ENCODE data around the gene PIK3CA.
A peak's percentile ranks its signal among the peaks of the same experiment; 100 is the strongest.
"Not testable (repeated sequence)": the region's sequence is repeated elsewhere in the genome, so short reads cannot be mapped to it uniquely, and the experiment has no call there.

Gene PIK3CA

GRCh38 chr3:179147873-179148615 lies at the start of gene PIK3CA:
Gene PIK3CA, plus strand, starts transcription at chr3:179148357. Its CDS starts 50,469 bp downstream, at chr3:179198826.
- H3K9ac ChIP-seq (ENCODE audit: low read depth in 1 of 2, low read length in 2 of 2): peak within 1 kb of the TSS; percentile 84 to 90
- no peaks in the 10 kb centered on the region for H3K27me3 ChIP-seq (ENCODE audit: control insufficient read depth in 1 of 2, insufficient read depth in 2 of 2, low read length in 2 of 2)
- H3K4me1 ChIP-seq (ENCODE audit: control insufficient read depth in 1 of 2, insufficient read depth in 2 of 2, low read length in 2 of 2): peaks cover 9 to 19% of the 10 kb centered on the region in 2 donors
- H3K27ac ChIP-seq (ENCODE audit: low read depth, low read length): peak within 1 kb of the TSS; percentile 86
- peak within 1 kb of the TSS; percentile 92 to 97 for H3K4me3 ChIP-seq (ENCODE audit: low read depth in 1 of 2, low read length in 2 of 2)
- H3K9me3 ChIP-seq (ENCODE audit: control insufficient read depth in 1 of 2, low read length in 2 of 2): no peaks in the 10 kb centered on the region
- H3K36me3 ChIP-seq (ENCODE audit: control insufficient read depth in 1 of 2, insufficient read depth in 2 of 2, low read length in 2 of 2): no peaks in the 10 kb centered on the region

GRCh38 chr3:179098388-179099077 lies 49.6 kb upstream of the PIK3CA start:
- Histone ChIP-seq H3K4me3 (ENCODE audit: low read depth in 1 of 2, low read length in 2 of 2) (peak overlapping the region in 1 of 2 donors; percentile 23), H3K27me3 (ENCODE audit: control insufficient read depth in 1 of 2, insufficient read depth in 2 of 2, low read length in 2 of 2) (no peaks in the 10 kb centered on the region)

GRCh38 chr3:179100652-179101051 lies 47.5 kb upstream of the PIK3CA start:
- Histone ChIP-seq H3K4me3 (ENCODE audit: low read depth in 1 of 2, low read length in 2 of 2) (no peak overlapping the region), H3K27me3 (ENCODE audit: control insufficient read depth in 1 of 2, insufficient read depth in 2 of 2, low read length in 2 of 2) (no peaks in the 10 kb centered on the region), H3K9me3 (ENCODE audit: control insufficient read depth in 1 of 2, low read length in 2 of 2) (no peaks in the 10 kb centered on the region), H3K9ac (ENCODE audit: low read depth in 1 of 2, low read length in 2 of 2) (no peak overlapping the region), H3K27ac (ENCODE audit: low read depth, low read length) (no peak overlapping the region), H3K4me1 (ENCODE audit: control insufficient read depth in 1 of 2, insufficient read depth in 2 of 2, low read length in 2 of 2) (no peaks in the 10 kb centered on the region), H3K36me3 (ENCODE audit: control insufficient read depth in 1 of 2, insufficient read depth in 2 of 2, low read length in 2 of 2) (no peaks in the 10 kb centered on the region)

More at GRCh38 chr3:179098388-179099077, 49.6 kb upstream of the PIK3CA start:
- H3K27ac ChIP-seq (ENCODE audit: low read depth, low read length): no peak overlapping the region
- H3K9ac ChIP-seq (ENCODE audit: low read depth in 1 of 2, low read length in 2 of 2): no peak overlapping the region
- no peaks in the 10 kb centered on the region for H3K4me1 ChIP-seq (ENCODE audit: control insufficient read depth in 1 of 2, insufficient read depth in 2 of 2, low read length in 2 of 2)
- no peaks in the 10 kb centered on the region for H3K36me3 ChIP-seq (ENCODE audit: control insufficient read depth in 1 of 2, insufficient read depth in 2 of 2, low read length in 2 of 2)
- H3K9me3 ChIP-seq (ENCODE audit: control insufficient read depth in 1 of 2, low read length in 2 of 2): no peaks in the 10 kb centered on the region

GRCh38 chr3:179105881-179106280 lies 42.3 kb upstream of the PIK3CA start:
- Histone ChIP-seq H3K4me1 (ENCODE audit: control insufficient read depth in 1 of 2, insufficient read depth in 2 of 2, low read length in 2 of 2) (no peaks in the 10 kb centered on the region), H3K4me3 (ENCODE audit: low read depth in 1 of 2, low read length in 2 of 2) (no peak overlapping the region), H3K9me3 (ENCODE audit: control insufficient read depth in 1 of 2, low read length in 2 of 2) (no peaks in the 10 kb centered on the region), H3K27me3 (ENCODE audit: control insufficient read depth in 1 of 2, insufficient read depth in 2 of 2, low read length in 2 of 2) (no peaks in the 10 kb centered on the region), H3K36me3 (ENCODE audit: control insufficient read depth in 1 of 2, insufficient read depth in 2 of 2, low read length in 2 of 2) (no peaks in the 10 kb centered on the region), H3K9ac (ENCODE audit: low read depth in 1 of 2, low read length in 2 of 2) (no peak overlapping the region), H3K27ac (ENCODE audit: low read depth, low read length) (no peak overlapping the region)

- no peaks in the 10 kb centered on the region for H3K27me3 ChIP-seq (ENCODE audit: control insufficient read depth in 1 of 2, insufficient read depth in 2 of 2, low read length in 2 of 2)
- H3K27ac ChIP-seq (ENCODE audit: low read depth, low read length): no peak overlapping the region
- H3K4me1 ChIP-seq (ENCODE audit: control insufficient read depth in 1 of 2, insufficient read depth in 2 of 2, low read length in 2 of 2): no peaks in the 10 kb centered on the region
- no peak overlapping the region for H3K4me3 ChIP-seq (ENCODE audit: low read depth in 1 of 2, low read length in 2 of 2)
- H3K9me3 ChIP-seq (ENCODE audit: control insufficient read depth in 1 of 2, low read length in 2 of 2): no peaks in the 10 kb centered on the region
- no peaks in the 10 kb centered on the region for H3K36me3 ChIP-seq (ENCODE audit: control insufficient read depth in 1 of 2, insufficient read depth in 2 of 2, low read length in 2 of 2)
- H3K9ac ChIP-seq (ENCODE audit: low read depth in 1 of 2, low read length in 2 of 2): no peak overlapping the region
These were observed 40.5 kb upstream of the PIK3CA start for GRCh38 chr3:179107617-179108016.

GRCh38 chr3:179108086-179108485 lies 40.1 kb upstream of the PIK3CA start:
- Histone ChIP-seq H3K4me1 (ENCODE audit: control insufficient read depth in 1 of 2, insufficient read depth in 2 of 2, low read length in 2 of 2) (no peaks in the 10 kb centered on the region), H3K27me3 (ENCODE audit: control insufficient read depth in 1 of 2, insufficient read depth in 2 of 2, low read length in 2 of 2) (peaks cover 0 to 4% of the 10 kb centered on the region in 2 donors), H3K9me3 (ENCODE audit: control insufficient read depth in 1 of 2, low read length in 2 of 2) (no peaks in the 10 kb centered on the region), H3K4me3 (ENCODE audit: low read depth in 1 of 2, low read length in 2 of 2) (no peak overlapping the region), H3K27ac (ENCODE audit: low read depth, low read length) (no peak overlapping the region), H3K36me3 (ENCODE audit: control insufficient read depth in 1 of 2, insufficient read depth in 2 of 2, low read length in 2 of 2) (no peaks in the 10 kb centered on the region), H3K9ac (ENCODE audit: low read depth in 1 of 2, low read length in 2 of 2) (no peak overlapping the region)

- no peak overlapping the region for H3K4me3 ChIP-seq (ENCODE audit: low read depth in 1 of 2, low read length in 2 of 2)
- H3K9me3 ChIP-seq (ENCODE audit: control insufficient read depth in 1 of 2, low read length in 2 of 2): no peaks in the 10 kb centered on the region
- no peaks in the 10 kb centered on the region for H3K4me1 ChIP-seq (ENCODE audit: control insufficient read depth in 1 of 2, insufficient read depth in 2 of 2, low read length in 2 of 2)
- H3K27ac ChIP-seq (ENCODE audit: low read depth, low read length): no peak overlapping the region
- H3K9ac ChIP-seq (ENCODE audit: low read depth in 1 of 2, low read length in 2 of 2): no peak overlapping the region
- no peaks in the 10 kb centered on the region for H3K36me3 ChIP-seq (ENCODE audit: control insufficient read depth in 1 of 2, insufficient read depth in 2 of 2, low read length in 2 of 2)
- peaks cover 0 to 4% of the 10 kb centered on the region in 2 donors for H3K27me3 ChIP-seq (ENCODE audit: control insufficient read depth in 1 of 2, insufficient read depth in 2 of 2, low read length in 2 of 2)
These were observed 34.3 kb upstream of the PIK3CA start for GRCh38 chr3:179113903-179114302.

- not testable (repeated sequence) for H3K27me3 ChIP-seq (ENCODE audit: control insufficient read depth in 1 of 2, insufficient read depth in 2 of 2, low read length in 2 of 2); H3K36me3 ChIP-seq (ENCODE audit: control insufficient read depth in 1 of 2, insufficient read depth in 2 of 2, low read length in 2 of 2); H3K9me3 ChIP-seq (ENCODE audit: control insufficient read depth in 1 of 2, low read length in 2 of 2); H3K4me3 ChIP-seq (ENCODE audit: low read depth in 1 of 2, low read length in 2 of 2); H3K27ac ChIP-seq (ENCODE audit: low read depth, low read length); H3K9ac ChIP-seq (ENCODE audit: low read depth in 1 of 2, low read length in 2 of 2); H3K4me1 ChIP-seq (ENCODE audit: control insufficient read depth in 1 of 2, insufficient read depth in 2 of 2, low read length in 2 of 2)
These were observed 32.7 kb upstream of the PIK3CA start for GRCh38 chr3:179115444-179115843.

- no peak overlapping the region for H3K27ac ChIP-seq (ENCODE audit: low read depth, low read length)
- no peaks in the 10 kb centered on the region for H3K36me3 ChIP-seq (ENCODE audit: control insufficient read depth in 1 of 2, insufficient read depth in 2 of 2, low read length in 2 of 2)
- H3K9ac ChIP-seq (ENCODE audit: low read depth in 1 of 2, low read length in 2 of 2): no peak overlapping the region
- H3K27me3 ChIP-seq (ENCODE audit: control insufficient read depth in 1 of 2, insufficient read depth in 2 of 2, low read length in 2 of 2): peaks cover 0 to 4% of the 10 kb centered on the region in 2 donors
- H3K4me1 ChIP-seq (ENCODE audit: control insufficient read depth in 1 of 2, insufficient read depth in 2 of 2, low read length in 2 of 2): no peaks in the 10 kb centered on the region
- H3K9me3 ChIP-seq (ENCODE audit: control insufficient read depth in 1 of 2, low read length in 2 of 2): no peaks in the 10 kb centered on the region
- no peak overlapping the region for H3K4me3 ChIP-seq (ENCODE audit: low read depth in 1 of 2, low read length in 2 of 2)
These were observed 31.3 kb upstream of the PIK3CA start for GRCh38 chr3:179116816-179117215.

GRCh38 chr3:179132191-179132890 lies 15.8 kb upstream of the PIK3CA start:
- H3K27ac ChIP-seq (ENCODE audit: low read depth, low read length); H3K4me3 ChIP-seq (ENCODE audit: low read depth in 1 of 2, low read length in 2 of 2); H3K9me3 ChIP-seq (ENCODE audit: control insufficient read depth in 1 of 2, low read length in 2 of 2); H3K36me3 ChIP-seq (ENCODE audit: control insufficient read depth in 1 of 2, insufficient read depth in 2 of 2, low read length in 2 of 2); H3K4me1 ChIP-seq (ENCODE audit: control insufficient read depth in 1 of 2, insufficient read depth in 2 of 2, low read length in 2 of 2); H3K27me3 ChIP-seq (ENCODE audit: control insufficient read depth in 1 of 2, insufficient read depth in 2 of 2, low read length in 2 of 2); H3K9ac ChIP-seq (ENCODE audit: low read depth in 1 of 2, low read length in 2 of 2): not testable (repeated sequence)
